Nephron progenitor cell (in vitro differentiated cells): ENCODE results near the gene BRAP.
"Not testable (repeated sequence)": the region's sequence is repeated elsewhere in the genome, so short reads cannot be mapped to it uniquely, and the experiment has no call there.

Experiments used
- DNase-seq: peaks from one replicate; pipeline ENCODE4 v3.0.0; 2021
- H3K27ac Mint-ChIP-seq: 2 replicates; pipeline ENCODE4 v1.8.0; 2021; ENCODE audit warnings: mild to moderate bottlenecking, moderate library complexity, mixed read lengths
- H3K27me3 Mint-ChIP-seq: 2 replicates; pipeline ENCODE4 v1.8.0; 2021; ENCODE audit warnings: mild to moderate bottlenecking, low read depth, mixed read lengths; ENCODE audit not compliant: poor library complexity
- H3K36me3 Mint-ChIP-seq: 2 replicates; pipeline ENCODE4 v1.8.0; 2021; ENCODE audit warnings: low read depth, mixed read lengths
- H3K4me1 Mint-ChIP-seq: 2 replicates; pipeline ENCODE4 v1.8.0; 2021; ENCODE audit warnings: mixed read lengths
- H3K4me3 Mint-ChIP-seq: 2 replicates; pipeline ENCODE4 v1.8.0; 2021; ENCODE audit warnings: mild to moderate bottlenecking, moderate library complexity, mixed read lengths
- H3K9me3 Mint-ChIP-seq: 2 replicates; pipeline ENCODE4 v1.8.0; 2021; ENCODE audit warnings: mild to moderate bottlenecking, moderate library complexity, mixed read lengths
- CTCF ChIP-seq: fragments of 200-600 bp; sonication (generic); IDR thresholded peaks from 2 replicates; pipeline ENCODE4 v1.5.0; 2021; ENCODE audit warnings: antibody characterized with exemption

Gene BRAP

GRCh38 chr12:111616177-111616623 is 69.6 kb downstream of the BRAP start:
- no peak for TF ChIP-seq CTCF
- no peaks in the 10 kb centered on the region for H3K36me3 Mint-ChIP-seq
- peaks cover 6% of the 10 kb centered on the region for H3K27me3 Mint-ChIP-seq
- H3K4me3 Mint-ChIP-seq: no peak overlapping the region
- no peak overlapping the region for H3K27ac Mint-ChIP-seq
- no peak for DNase-seq
- H3K4me1 Mint-ChIP-seq: peaks cover 4% of the 10 kb centered on the region
- H3K9me3 Mint-ChIP-seq: peaks cover 6% of the 10 kb centered on the region

- no peak for DNase-seq
- H3K27ac Mint-ChIP-seq: no peak overlapping the region
- no peak for TF ChIP-seq CTCF
Observed at GRCh38 chr12:111607239-111607638, 78.5 kb downstream of the BRAP start.

GRCh38 chr12:111606767-111607230 is 79.0 kb downstream of the BRAP start:
- no peak for DNase-seq
- Mint-ChIP-seq H3K27me3 (no peaks in the 10 kb centered on the region), H3K4me3 (no peak overlapping the region), H3K9me3 (peaks cover 12% of the 10 kb centered on the region), H3K36me3 (peaks cover 6% of the 10 kb centered on the region), H3K27ac (no peak overlapping the region), H3K4me1 (no peaks in the 10 kb centered on the region)
- no peak for TF ChIP-seq CTCF

More at GRCh38 chr12:111607239-111607638, 78.5 kb downstream of the BRAP start:
- Mint-ChIP-seq H3K4me3 (no peak overlapping the region), H3K9me3 (peaks cover 9% of the 10 kb centered on the region), H3K36me3 (peaks cover 3% of the 10 kb centered on the region), H3K4me1 (no peaks in the 10 kb centered on the region), H3K27me3 (no peaks in the 10 kb centered on the region)

GRCh38 chr12:111605911-111606766 is 79.6 kb downstream of the BRAP start:
- DNase-seq: no peak
- Mint-ChIP-seq H3K36me3 (peaks cover 6% of the 10 kb centered on the region), H3K27me3 (no peaks in the 10 kb centered on the region), H3K4me3 (no peak overlapping the region), H3K27ac (no peak overlapping the region), H3K4me1 (no peaks in the 10 kb centered on the region), H3K9me3 (peaks cover 12% of the 10 kb centered on the region)
- TF ChIP-seq CTCF: no peak

- not testable (repeated sequence) for H3K27me3 Mint-ChIP-seq, DNase-seq, H3K4me3 Mint-ChIP-seq, H3K4me1 Mint-ChIP-seq, H3K27ac Mint-ChIP-seq
- peaks cover 12% of the 10 kb centered on the region for H3K9me3 Mint-ChIP-seq
- H3K36me3 Mint-ChIP-seq: peaks cover 15% of the 10 kb centered on the region
Observed at GRCh38 chr12:111602857-111603256, 82.9 kb downstream of the BRAP start.

- Mint-ChIP-seq H3K27ac (no peak overlapping the region), H3K9me3 (peaks cover 12% of the 10 kb centered on the region), H3K27me3 (peaks cover 4% of the 10 kb centered on the region), H3K4me1 (peaks cover 7% of the 10 kb centered on the region), H3K4me3 (no peak overlapping the region), H3K36me3 (peaks cover 15% of the 10 kb centered on the region)
- no peak for TF ChIP-seq CTCF
- DNase-seq: no peak
Observed at GRCh38 chr12:111602348-111602747, 83.4 kb downstream of the BRAP start.

- H3K27me3 Mint-ChIP-seq, H3K27ac Mint-ChIP-seq, DNase-seq, H3K4me3 Mint-ChIP-seq: not testable (repeated sequence)
- Mint-ChIP-seq H3K4me1 (peaks cover 21% of the 10 kb centered on the region), H3K36me3 (peaks cover 15% of the 10 kb centered on the region), H3K9me3 (peaks cover 12% of the 10 kb centered on the region)
Observed at GRCh38 chr12:111600986-111601385, 84.8 kb downstream of the BRAP start.
